Activated gamma-delta T cell (primary cell): Measurements from ENCODE around the gene TBC1D16.

Source experiments
- DNase-seq: peaks from one replicate; lab custom pipeline; 2025; lab: John Stamatoyannopoulos, UW

TBC1D16 gene

DNA sequence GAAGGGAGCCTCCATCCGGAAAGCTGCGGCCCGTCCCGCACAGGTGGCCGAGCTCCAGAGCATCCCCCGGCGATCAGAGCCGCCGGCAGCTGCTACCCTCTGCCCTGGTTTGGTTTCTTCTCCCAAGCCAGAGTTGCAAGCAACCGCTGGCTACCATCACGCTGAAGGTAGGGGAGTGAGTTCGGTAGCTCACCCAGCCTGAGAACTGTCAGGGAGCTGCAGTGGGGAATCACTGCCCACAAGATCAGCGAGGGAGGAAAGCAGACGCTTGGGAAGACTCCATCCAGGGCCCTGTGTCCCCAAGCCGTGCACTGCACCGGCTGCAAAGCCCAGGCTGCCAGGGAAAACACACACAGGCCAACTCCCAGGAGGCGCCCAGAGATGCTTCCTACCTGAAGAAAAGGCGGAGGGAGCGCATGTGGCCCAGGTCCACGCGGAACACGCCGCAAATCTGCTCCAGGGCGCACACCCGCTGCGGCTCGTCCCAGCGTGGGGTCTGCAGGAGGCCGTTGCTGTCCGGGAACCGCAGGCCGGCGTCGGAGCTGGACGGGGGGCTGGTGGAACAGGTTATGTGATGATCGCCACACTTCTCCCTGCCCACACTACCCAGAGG, 83.3 kb downstream of the TBC1D16 start:
- DNase-seq: no peak

DNA sequence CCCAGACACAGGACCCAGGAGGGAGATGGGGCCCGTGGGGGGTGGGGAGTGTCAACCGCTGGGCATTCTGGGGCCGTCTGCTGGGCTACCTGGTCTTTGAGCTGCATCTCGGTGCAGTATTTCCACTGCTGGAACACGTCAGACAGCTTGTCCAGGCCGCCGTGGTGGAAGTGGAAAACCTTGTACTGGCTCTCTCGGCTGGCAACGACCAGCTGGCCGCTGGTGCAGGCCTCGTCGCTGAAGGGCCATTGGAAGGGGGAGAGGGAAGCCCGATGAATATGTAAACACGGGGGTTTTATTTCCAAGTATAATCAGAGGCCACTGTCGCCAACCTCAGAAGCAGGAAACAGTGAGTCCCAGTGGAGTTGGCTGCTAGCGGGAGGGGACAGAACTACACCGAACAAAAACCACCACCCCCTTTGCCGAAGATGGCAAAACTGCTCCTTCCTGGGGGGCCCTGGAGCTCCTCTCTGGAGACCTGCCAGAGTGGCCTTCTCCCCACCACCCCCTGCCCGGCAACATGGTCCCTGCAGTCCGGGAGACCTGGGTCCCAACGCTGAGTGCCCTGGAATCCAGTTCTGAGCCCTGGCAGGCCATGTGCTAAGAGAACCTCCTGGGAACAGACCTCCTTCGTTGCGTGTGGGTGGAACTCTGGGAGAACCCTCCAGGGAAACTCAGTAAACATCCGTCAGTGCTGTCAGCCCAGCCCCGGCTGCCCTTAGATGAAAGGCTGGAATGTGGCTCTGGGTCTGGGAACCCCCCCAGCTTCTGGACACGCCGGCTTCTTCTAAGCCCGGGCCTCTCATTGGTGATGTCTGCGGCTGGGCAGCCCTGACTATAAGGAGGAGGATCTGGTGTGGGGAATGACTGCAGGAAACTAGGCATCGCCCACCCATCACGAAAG, 84.1 kb downstream of the TBC1D16 start:
- no peak for DNase-seq

DNA sequence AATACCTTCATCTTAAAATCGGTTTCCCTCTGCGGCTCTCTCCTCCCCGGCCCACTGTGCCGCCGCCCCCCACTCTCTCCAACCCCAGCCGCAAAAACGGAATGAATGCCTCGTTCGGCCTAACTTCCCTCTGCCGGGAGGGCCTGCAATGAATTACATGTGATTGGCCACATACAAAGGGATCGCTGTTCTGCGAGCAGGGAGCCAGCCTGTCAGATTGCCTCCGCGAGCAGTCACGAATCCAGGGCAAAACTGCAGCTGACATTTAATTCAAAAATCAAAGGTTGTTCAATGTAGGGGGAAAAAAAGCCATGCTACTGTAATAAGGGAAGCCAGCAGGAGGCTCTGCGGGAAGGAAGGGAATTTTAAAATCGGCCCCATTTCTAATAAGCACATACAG, 84.9 kb downstream of the TBC1D16 start:
- no peak for DNase-seq

DNA sequence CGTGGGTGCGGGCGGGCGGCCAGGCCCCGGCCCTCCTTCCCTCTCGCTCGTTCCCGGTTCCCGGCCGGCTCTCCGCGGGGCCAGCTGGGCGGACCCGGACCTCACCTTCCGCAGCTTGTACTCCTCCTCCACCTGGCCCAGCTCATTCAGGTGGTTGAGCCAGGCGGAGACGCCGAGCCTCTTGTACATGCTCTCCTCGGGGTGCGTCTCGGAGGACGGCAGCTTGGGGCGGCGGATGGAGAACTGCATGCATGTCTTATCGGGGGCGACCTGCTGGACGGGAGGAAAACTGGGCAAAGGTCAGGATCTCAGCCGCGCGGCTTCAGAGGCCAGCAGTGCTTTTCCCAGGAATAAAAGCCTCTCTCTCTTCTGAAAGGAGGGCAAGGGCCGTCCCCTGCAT, 85.4 kb downstream of the TBC1D16 start:
- no peak for DNase-seq

DNA sequence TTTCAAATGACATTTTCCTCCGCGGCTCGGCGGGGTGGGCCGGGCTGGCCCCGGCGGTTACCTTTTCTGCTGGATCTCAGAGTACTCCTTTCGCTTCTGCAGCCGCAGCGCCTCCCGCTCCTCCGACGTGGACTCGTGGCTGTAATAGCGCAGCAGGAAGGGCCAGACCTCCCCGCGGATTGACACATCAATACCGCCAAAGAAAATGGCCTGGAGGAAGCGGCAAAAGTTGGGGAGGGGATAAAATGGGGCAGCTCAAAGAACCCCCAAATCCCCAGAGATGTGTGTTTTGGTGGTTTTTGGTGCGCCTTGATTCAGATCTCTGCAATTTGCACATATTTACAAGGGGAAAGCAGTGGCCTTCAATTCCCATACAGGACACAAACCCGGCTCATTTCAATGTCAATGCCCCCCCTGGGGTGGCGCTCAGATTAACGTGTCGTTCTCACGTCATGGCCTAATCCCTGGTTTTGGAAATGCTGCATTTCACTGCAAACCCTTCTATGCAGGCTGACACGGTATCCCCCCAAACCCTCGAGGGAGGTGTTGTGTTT, 85.9 kb downstream of the TBC1D16 start:
- DNase-seq: no peak

DNA sequence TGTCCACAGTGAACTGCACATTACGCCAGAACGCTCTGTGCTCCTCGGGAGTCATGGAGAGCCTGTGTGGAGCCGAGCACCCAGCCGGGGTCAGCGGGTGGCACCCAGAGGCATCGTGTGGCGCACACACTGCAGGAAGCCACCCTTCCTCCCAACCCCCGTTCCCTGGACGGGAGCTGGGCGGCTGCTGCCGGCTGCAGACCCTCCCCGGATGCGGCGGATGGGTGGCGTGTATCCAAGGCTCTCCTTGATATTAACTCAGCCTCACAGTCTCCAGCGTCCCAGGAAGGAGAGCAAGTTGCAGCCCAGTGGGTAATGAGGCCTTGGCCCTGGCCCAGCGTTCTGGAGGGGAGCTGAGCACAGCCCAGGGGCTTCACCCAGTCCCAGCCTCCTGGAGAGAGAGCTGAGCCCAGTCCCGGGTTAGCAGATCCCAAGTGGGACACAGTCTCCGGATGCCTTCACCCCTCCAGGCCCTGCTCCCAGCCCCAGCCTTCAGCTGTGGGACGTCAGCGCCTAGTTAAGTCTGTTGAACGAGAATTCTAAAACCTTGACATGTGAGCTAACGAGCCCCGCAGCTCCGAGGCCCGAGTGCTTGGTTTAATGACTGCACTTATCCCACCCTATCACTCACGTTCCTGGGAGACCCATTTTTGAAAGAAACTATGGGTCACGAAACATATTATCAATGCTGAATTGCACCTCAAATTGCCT, 86.6 kb downstream of the TBC1D16 start:
- no peak for DNase-seq

DNA sequence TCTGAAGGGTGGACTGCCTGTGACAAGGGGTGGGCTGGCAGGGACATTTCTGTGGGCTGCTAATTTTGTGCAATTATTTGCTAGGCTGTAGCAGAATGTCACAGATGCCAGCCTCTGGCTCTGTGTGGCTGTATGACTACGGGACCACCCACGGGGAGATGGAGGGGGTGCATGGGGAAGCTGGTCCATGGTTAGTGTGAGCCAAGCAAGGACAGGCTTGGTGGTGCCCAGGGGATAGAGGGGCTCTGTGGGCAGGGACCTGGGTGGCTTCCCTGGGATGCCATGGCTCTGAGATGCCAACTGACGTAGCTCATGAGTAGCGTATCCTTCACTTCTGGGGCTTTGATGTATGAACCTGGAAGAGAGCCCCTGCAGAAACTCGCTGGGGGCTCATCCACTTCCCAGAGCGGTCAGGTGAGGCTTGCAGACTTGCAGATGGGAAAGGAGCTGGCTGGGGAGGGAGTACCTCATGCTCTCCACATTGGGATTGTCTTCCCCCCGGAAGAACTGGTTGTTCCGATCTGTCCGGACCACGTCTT, 87.2 kb downstream of the TBC1D16 start:
- DNase-seq: no peak

DNA sequence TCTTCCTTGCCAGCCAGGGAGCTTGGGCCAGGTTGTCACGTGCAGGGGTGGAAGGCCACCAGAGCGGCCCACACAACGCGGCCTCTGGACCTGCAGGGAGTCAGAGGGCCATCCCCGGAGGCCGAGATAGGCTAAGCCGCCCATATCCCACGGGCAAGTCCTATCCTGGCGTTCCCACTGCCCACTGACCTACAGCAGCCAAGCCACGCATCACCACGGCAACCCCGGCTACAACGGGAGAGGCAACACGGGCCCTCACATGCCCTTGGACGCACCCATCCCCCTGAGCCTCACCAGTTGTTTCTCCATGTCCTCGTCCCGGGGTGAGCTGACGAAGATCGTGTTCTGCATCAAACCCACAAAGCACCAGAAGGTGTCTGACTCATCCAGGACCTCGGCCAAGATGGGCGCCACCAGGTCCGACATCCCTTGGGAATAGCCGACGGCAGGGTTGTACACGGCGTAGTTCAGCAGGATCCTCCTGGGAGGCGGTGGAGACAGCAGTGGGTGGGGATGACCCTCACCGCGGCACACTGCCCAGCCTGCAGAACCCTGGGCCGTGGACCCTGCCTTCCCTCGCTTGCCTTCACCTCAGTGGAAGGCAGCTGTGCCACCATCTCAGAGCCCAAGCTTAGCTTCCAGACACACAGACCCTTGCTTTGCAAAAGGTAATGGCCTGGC, 88.2 kb downstream of the TBC1D16 start:
- DNase-seq: no peak

DNA sequence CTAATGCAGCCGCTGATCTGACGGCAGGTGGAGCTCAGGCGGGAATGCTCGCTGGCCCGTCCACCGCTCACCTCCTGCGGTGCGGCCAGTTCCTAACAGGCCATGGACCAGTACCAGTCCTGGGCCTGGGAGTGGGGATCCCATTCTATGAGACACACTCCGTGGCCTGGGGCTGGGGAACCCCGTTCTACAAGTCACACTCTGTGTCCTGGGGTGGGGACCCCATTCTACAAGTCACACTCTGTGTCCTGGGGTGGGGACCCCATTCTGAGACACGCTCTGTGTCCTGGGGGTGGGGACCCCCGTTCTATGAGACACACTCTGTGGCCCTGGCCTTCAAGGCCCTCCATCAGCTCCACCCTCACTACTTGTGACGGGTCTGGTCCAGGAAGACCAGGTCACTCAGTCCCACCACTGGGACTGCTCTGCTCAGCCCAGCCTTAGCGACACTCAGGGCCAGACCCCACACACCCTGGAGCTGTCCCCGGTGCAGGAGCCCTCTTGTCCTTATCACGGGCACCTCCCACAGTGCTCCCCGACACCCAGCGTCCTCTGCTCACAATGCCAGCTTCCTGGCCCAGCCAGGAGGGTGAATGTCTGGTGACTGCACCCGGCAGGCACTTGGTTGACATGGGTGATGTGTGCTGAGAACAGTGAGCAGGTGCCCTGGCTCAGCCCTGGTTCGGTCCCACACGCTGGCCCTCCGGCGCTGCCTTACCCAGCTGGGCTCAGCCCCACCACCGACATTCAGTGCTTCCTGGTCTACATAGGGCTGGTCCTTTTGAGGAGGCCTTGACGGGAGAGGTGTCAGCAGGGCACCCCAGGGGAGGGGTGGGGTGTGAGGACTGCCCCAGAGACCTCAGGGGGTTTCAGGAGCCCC, 89.1 kb downstream of the TBC1D16 start:
- DNase-seq: no peak

DNA sequence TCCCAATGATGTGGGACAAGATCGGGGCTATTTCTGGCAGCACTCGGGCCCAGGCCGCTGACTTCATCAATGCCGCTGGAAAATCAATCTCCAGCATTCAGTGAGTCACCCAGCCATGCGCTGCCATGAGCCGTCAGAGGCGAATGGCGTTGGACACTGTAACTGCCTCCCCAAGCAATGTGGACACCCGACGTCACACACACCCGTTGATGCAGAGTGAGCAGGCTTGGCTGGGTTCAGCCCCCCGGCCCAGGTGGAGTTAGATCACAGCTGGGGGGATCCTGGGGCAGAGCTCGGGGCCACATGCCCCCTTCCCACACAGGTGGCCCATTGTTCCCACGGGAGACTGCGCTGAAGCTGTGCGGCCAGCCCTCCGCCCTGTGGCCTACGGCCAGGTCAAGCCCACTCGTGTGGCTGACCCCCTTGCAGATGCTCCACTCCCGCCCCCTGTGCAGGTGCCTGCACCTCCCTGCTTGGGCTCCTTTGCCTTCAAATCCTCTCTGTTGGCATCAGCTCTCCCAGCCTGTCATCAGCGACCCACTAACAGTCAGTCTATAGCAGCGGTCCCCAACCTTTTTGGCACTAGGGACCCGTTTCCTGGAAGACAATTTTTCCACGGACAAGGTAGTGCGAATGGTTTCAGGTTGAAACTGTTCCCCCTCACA, 89.9 kb downstream of the TBC1D16 start:
- no peak for DNase-seq

DNA sequence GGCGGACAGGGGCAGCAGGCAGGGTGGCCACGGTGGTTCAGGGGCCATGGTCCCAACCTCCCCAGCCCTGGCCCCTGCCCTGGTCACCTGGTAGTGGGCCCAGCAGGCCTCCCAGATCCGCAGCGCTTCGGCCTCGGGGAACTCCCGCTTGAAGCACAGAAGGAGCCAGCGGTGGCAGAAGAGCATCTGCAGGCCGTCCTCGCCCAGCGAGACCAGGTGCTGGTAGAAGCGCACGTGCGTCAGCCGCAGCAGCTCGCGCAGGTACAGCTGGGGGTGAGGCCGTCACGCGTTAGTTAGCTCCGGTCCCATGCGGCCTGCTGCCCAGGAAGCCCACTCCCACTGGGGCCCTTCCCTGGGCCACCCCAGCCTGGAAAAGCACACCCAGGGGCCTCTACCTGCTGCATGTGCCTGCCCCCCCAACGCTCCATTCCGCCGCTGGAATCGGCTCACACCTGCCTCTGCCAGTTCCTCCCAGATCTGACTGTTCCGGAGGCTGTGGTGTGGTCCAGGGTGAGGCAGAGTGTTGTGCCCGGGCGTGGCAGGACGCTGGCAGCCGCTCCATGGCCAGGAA, 90.8 kb downstream of the TBC1D16 start:
- DNase-seq: no peak

DNA sequence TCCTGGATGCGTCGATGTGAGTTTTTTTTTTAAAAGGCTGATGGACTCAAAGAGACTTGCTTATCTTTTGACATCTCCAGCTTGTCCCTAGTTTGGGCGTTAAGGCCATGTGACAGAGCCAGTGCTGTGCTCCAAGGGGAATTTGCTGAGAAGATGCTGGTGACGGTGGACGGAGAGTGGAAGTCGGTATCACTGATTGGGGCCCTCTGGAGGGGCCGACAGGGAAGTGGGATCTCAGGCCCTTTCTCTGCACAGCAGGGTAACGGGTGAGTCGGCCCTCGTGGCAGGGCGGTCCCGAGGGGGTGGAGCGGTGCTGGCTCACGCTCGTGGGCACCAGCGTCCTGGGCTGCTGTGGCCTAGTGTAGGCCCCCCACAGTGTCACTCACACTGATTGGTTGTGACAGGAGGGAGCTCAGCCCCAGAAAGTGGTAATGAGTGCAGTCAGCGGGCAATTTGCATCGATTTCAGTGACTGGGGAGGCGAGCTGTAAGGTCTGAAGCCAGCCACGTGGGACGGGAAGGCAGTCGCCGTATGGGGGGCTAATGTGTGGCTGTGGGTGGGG, 91.3 kb downstream of the TBC1D16 start:
- DNase-seq: no peak

DNA sequence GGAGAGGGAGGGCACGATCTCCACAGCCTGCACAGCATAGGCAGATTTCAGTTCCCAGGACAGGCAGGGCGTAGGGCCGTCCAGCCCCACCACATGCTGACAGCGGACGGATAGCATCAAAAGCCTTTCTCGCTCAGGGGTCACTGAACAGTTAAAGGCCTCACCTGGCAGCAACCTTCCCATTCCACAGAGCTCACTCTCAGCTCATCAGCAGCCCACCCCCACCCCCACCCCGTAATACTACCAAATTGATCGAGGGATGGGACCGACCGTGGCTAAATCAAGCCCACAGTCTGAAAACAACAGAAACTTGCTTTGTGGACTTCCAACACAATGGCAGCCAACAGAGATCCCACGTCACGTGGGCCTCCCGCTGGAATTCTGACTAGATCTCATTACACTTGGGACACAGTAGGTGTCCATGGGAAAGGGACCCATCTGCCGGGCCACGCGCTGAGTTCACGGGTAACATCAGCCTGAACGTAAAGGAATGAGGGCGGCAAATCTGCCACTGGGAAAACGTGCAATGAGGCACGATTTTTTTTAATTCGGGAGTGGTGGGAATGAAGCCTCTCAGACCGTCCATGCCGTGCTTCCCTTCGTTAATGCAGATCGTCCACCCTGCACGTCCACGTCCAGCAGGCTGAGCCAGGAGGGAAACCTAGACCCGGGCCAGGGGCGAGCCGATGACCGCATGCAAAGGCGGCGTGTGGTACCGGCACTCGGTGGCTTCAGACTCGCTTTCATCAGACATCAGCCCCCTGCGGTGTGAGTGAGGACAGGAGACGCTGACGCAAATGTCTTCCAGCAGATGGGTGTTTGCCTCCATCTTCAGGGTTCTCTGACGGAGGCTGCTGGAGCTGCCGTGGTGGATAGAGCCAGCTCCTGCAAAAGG, 92.1 kb downstream of the TBC1D16 start:
- DNase-seq: no peak

DNA sequence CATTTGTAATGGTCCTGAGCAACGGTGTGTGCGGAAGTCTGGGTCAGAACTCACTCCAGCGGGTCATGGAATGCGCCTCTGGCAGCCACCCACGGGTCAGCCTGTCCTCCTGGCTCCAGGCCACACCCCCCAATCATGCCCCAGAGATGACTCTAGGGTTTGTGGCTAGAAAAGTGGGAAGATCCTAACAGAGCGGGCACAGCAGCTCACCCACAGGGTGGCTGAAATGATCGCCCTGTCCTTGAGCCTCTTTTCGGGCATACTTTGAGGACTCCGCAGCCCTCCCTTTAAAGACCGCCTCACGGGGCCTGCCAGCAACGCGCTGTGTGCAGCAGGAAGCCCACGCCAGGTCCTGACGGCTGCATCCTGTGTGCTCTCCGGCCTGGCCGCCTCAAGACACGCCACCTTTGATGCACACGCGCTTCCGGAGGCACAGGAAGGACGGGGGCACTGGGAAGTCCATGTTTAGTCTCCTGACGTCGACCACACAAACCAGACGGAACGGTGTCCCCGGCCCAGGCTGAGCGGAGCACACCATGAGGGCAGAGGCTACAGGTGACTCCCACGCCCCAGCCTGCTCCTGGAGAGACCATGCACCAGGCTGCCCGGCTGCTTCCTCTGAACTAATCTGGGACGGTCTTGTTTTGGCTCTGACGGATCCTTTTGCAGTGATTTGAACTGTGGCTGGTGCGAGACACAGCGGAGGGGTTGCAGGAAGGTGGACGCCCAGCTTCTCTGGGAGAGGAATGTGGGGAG, 92.9 kb downstream of the TBC1D16 start:
- no peak for DNase-seq

DNA sequence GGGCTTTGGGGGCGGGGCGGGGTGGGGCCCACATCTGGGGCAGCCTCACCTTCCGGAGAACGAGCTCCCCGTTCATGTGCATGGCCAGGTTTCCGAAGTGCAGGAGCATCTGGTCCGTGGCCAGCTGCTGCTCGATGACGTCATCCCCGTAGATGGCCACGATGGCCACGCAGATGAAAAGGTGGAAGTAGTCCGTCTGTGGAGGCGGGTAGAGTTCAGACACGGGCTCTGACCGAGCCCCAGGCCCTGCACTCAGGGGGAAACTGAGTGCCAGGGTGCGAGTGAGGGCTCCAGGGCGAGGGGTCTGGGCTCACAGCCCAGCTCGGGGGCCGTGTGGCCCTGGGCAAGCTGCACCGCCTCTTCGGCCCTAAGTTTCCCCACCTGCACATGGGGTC, 93.7 kb downstream of the TBC1D16 start:
- DNase-seq: no peak

DNA sequence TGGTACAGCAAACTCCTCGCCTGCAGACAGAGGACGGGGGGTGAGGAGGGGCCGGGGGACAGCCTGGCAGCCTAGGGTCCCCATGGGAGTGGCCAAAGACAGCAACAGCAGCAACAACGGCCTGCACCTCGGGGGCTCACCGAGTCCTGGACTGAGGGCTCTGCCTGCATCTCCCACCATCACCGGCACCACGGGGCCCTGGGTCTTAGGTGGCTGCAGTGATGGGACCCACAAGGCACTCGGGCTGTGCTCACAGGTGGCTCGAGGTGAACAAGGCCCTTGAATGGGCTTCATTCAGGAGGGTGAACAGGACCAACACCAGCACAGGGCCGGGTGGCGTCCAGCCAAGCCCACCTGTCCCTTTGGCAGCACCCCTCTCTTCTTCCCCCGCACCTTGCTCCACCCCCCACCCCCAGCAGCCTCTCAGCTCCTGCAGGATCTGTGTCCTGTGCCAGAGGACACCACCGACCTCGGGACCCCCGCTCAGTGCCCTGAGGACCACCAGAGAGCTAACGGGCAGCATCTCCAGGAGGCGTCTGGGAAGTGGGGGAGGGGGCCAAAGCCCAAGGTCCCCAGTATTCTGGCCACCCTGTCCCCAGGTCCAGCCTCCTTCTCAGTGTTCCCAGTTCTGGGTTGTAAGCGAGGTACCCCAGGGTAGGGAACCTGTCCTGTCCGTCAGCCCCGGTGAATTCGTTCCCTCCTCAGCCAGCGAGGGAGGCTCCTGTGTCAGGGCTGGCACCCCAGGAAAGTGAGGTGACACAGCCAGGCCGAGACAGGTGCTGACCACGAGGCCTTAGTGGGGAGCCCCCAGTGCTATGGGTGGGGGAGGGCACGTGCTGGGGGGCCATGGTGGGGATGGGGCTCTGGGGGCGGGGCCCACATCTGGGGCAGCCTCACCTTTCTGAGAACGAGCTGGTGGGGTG, 94.3 kb downstream of the TBC1D16 start:
- DNase-seq: no peak
